C4-2B (cell line): ENCODE measurements around the gene PXN.

ENCODE experiments used
- CTCF ChIP-seq: fragments of 450-650 bp; conservative IDR thresholded peaks from 2 replicates; pipeline ENCODE4 v1.5.1; 2017; ENCODE audit warnings: mild to moderate bottlenecking
- ZFX ChIP-seq: fragments of 450-650 bp; IDR thresholded peaks from 2 replicates; pipeline ENCODE4 v1.6.1; 2017

GRCh38 chr12:120199025-120199424 is 66.5 kb downstream of the PXN start:
- TF ChIP-seq CTCF = no peak
- TF ChIP-seq ZFX = no peak
